Gastroesophageal sphincter (tissue), 3 donors: ENCODE results near the gene NSMCE1.
"Not testable (repeated sequence)": the region's sequence is repeated elsewhere in the genome, so short reads cannot be mapped to it uniquely, and the experiment has no call there.

ENCODE experiments used
- POLR2A ChIP-seq, 2 donors: fragments of 450-650 bp; IDR thresholded peaks; one replicate each; pipeline ENCODE4 v1.6.1; 2017; ENCODE audit warnings: antibody characterized with exemption in 2 of 2, mild to moderate bottlenecking in 2 of 2, moderate library complexity in 1 of 2
- TF ChIP-seq, protein P1 (sequence below), 4 experiments: fragments of 200-600 bp in 2 of 4; fragments of 450-650 bp in 2 of 4; sonication (generic) in 1 of 4; IDR thresholded peaks; one replicate each; pipeline ENCODE4 v1.5.1; 2017 to 2019; ENCODE audit warnings: antibody characterized with exemption in 4 of 4, mild to moderate bottlenecking in 2 of 4, moderate library complexity in 2 of 4

DNA sequence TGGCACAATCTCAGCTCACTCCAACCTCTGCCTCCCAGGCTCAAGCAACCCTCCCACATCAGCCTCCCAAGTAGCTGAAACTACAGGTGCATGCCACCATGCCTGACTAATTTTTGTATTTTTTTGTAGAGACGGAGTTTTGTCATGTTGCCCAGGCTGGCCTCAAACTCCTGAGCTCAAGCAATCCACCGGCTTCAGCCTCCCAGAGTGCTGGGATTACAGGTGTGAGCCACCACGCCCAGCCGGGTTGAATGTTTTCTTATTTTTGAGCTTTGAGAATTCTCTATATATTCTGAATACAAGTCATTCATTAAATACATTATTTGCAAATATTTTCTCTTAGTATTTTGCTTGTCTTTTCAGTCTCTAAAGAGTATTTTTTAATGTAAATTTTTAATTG is 19.7 kb downstream of the NSMCE1 start:
- TF ChIP-seq, protein P1, sequence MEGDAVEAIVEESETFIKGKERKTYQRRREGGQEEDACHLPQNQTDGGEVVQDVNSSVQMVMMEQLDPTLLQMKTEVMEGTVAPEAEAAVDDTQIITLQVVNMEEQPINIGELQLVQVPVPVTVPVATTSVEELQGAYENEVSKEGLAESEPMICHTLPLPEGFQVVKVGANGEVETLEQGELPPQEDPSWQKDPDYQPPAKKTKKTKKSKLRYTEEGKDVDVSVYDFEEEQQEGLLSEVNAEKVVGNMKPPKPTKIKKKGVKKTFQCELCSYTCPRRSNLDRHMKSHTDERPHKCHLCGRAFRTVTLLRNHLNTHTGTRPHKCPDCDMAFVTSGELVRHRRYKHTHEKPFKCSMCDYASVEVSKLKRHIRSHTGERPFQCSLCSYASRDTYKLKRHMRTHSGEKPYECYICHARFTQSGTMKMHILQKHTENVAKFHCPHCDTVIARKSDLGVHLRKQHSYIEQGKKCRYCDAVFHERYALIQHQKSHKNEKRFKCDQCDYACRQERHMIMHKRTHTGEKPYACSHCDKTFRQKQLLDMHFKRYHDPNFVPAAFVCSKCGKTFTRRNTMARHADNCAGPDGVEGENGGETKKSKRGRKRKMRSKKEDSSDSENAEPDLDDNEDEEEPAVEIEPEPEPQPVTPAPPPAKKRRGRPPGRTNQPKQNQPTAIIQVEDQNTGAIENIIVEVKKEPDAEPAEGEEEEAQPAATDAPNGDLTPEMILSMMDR (IDR thresholded peaks at IDR 0.05), result not testable (repeated sequence)
- TF ChIP-seq POLR2A (IDR thresholded peaks at IDR 0.05), result not testable (repeated sequence)
